HepG2 (cell line): ENCODE results near the gene SEC14L1. TPM values are rescaled to one million over a fixed set of nuclear protein-coding genes. Genes with fewer than 3 reads are reported as not detected.

Experiments
- FUBP1 ChIP-seq: sonication (generic); formaldehyde crosslinking; IDR thresholded peaks from 2 replicates; pipeline ENCODE4 v1.5.1; 2020; ENCODE audit warnings: missing genetic modification reagents, mild to moderate bottlenecking, borderline replicate concordance
- GATAD1 ChIP-seq: IDR thresholded peaks from 2 replicates; pipeline ENCODE4 v1.6.1; 2016; ENCODE audit warnings: missing genetic modification reagents, missing compliant biosample characterization
- HNRNPLL ChIP-seq: fragments of 200-400 bp; formaldehyde crosslinking; IDR thresholded peaks from 2 replicates; pipeline ENCODE4 v1.6.1; 2017; ENCODE audit warnings: mild to moderate bottlenecking, low read depth, low read length; ENCODE audit not compliant: poor library complexity, severe bottlenecking
- IKZF5 ChIP-seq: IDR thresholded peaks from 2 replicates; pipeline ENCODE4 v1.6.1; 2018; ENCODE audit warnings: missing genetic modification reagents, mild to moderate bottlenecking, missing compliant biosample characterization
- MED1 ChIP-seq: sonication (generic); formaldehyde crosslinking; IDR thresholded peaks from 2 replicates; pipeline ENCODE4 v1.4.0; 2020; ENCODE audit warnings: missing genetic modification reagents
- MXD4 ChIP-seq: IDR thresholded peaks from 2 replicates; pipeline ENCODE4 v1.6.1; 2016; ENCODE audit warnings: mild to moderate bottlenecking, missing biosample characterization, missing genetic modification reagents
- POLR2AphosphoS5 ChIP-seq: IDR thresholded peaks from 2 replicates; pipeline ENCODE4 v1.6.1; 2012; ENCODE audit warnings: low read depth, low read length
- RBM39 ChIP-seq: fragments of 200-400 bp; formaldehyde crosslinking; IDR thresholded peaks from one replicate; pipeline ENCODE4 v1.6.1; 2018; ENCODE audit warnings: antibody characterized with exemption, mild to moderate bottlenecking, low read depth, low read length; ENCODE audit not compliant: poor library complexity, severe bottlenecking
- UBTF ChIP-seq: sonication (generic); formaldehyde crosslinking; IDR thresholded peaks from 2 replicates; pipeline ENCODE4 v1.4.0; 2020; ENCODE audit warnings: mild to moderate bottlenecking, missing genetic modification reagents
- ZBTB14 ChIP-seq: sonication (generic); formaldehyde crosslinking; IDR thresholded peaks from 2 replicates; pipeline ENCODE4 v1.4.0; 2020; ENCODE audit warnings: missing genetic modification reagents
- ZEB1 ChIP-seq: IDR thresholded peaks from 2 replicates; pipeline ENCODE4 v1.6.1; 2012; ENCODE audit warnings: mild to moderate bottlenecking, low read depth, inconsistent platforms; ENCODE audit not compliant: insufficient replicate concordance
- ZNF143 ChIP-seq: sonication (generic); formaldehyde crosslinking; IDR thresholded peaks from 2 replicates; pipeline ENCODE4 v1.4.0; 2020; ENCODE audit warnings: missing genetic modification reagents
- ZNF205 ChIP-seq: IDR thresholded peaks from 2 replicates; pipeline ENCODE4 v1.6.1; 2018; ENCODE audit warnings: missing biosample characterization, missing genetic modification reagents
- ZNF256 ChIP-seq: sonication (generic); formaldehyde crosslinking; conservative IDR thresholded peaks from 2 replicates; pipeline ENCODE4 v1.4.0; 2020; ENCODE audit warnings: missing genetic modification reagents
- ZNF747 ChIP-seq: sonication (generic); formaldehyde crosslinking; IDR thresholded peaks from 2 replicates; pipeline ENCODE4 v1.8.1; 2023; ENCODE audit warnings: missing genetic modification reagents, mild to moderate bottlenecking, borderline replicate concordance
- ZNF788 ChIP-seq: sonication (generic); formaldehyde crosslinking; IDR thresholded peaks from 2 replicates; pipeline ENCODE4 v1.5.0; 2020; ENCODE audit warnings: mild to moderate bottlenecking, missing genetic modification reagents, borderline replicate concordance
- polyA plus RNA-seq, 8 experiments: library from polyadenylated mRNA; depleted of rRNA in 3 of 8; stranded (reverse) in 7 of 8; unstranded in 1 of 8; fragments of >200 nt; fragmentation: Illumina TruSeq in 4 of 8; extraction: Trizol in 4 of 8; gene quantifications; 2 replicates each; pipeline versions ENCODE4 v1.2.1 to v1.2.3, GENCODE V29; 2011 to 2016; ENCODE audit warnings: low read depth in 4 of 8, missing spikeins in 1 of 8, mixed read lengths in 1 of 8; ENCODE audit not compliant: insufficient read depth in 1 of 8
- total RNA-seq, 5 experiments: library from RNA; depleted of rRNA; stranded (reverse); fragments of >200 nt; fragmentation: Illumina TruSeq; extraction: Trizol; gene quantifications; 2 replicates each; pipeline ENCODE4 v1.2.3, GENCODE V29; 2016; ENCODE audit warnings: low read depth in 1 of 5
- TF ChIP-seq, protein P1 (sequence below): IDR thresholded peaks from 2 replicates; pipeline ENCODE4 v1.4.0; 2020; ENCODE audit warnings: mild to moderate bottlenecking, missing genetic modification reagents

SEC14L1 gene
- total and polyA plus RNA-seq, 2 of the 13 experiments (the other 11 are each of a cell fraction or from before 2014, with no cell fraction given), result 26.3 to 43.9 TPM

DNA sequence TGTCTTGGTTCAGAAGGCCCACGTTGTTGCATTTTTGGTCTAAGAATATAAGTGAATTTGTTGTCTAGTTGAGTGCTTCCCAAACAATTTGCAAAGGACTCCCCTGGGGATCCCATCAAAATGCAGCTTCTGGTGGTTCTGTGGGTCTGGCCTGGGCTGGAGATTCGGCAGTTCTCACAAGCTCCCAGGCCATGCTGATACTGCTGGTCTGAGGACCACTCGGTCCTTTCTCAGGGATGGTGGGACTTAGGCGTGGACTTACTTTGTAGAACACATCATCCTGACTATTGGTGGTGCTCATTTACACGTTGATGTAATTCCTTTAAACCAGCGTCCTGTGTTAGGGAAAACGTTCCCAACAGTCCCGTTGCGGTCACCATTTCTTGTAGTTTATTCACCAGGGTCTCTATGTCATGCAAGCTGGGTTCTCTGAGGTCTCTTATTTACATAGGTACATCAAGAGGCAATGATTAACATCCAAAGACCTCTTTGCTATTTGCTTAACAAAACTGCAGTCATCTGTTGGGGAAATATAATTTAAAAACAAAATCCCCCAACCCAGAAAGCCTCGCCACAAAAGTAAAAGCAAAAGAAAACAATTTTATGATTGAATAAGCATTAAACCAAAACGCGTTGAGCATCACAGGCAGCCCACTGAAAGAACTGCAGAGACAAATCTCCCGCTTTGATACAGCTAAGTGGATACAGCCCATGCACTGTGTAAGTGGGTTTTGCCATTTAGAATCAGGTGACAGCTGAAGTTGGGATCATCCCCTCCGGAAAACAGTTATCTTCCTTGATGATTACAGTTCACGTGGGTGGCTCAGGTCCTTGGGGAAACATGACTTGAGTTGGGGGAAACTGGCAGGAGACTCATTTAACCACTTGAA lies 39.0 kb upstream of the SEC14L1 start (continued):
- TF ChIP-seq RBM39 (no peak), ZNF205 (CRISPR knock-in tag) (peak; percentile 47; the same call in 1 of the 2 replicates), ZNF143 (CRISPR knock-in tag) (no peak), GATAD1 (no peak), MXD4 (no peak), ZNF747 (no peak), HNRNPLL (no peak), MED1 (no peak), ZNF256 (CRISPR knock-in tag) (no peak), ZNF788 (CRISPR knock-in tag) (no peak; the same call in 1 of the 2 replicates), UBTF (CRISPR knock-in tag) (no peak), ZEB1 (no peak), ZBTB14 (no peak), POLR2AphosphoS5 (peak; percentile 59; the same call in 1 of the 2 replicates), IKZF5 (CRISPR knock-in tag) (no peak; the same call in 1 of the 2 replicates), FUBP1 (CRISPR knock-in tag) (no peak)
- TF ChIP-seq, protein P1, sequence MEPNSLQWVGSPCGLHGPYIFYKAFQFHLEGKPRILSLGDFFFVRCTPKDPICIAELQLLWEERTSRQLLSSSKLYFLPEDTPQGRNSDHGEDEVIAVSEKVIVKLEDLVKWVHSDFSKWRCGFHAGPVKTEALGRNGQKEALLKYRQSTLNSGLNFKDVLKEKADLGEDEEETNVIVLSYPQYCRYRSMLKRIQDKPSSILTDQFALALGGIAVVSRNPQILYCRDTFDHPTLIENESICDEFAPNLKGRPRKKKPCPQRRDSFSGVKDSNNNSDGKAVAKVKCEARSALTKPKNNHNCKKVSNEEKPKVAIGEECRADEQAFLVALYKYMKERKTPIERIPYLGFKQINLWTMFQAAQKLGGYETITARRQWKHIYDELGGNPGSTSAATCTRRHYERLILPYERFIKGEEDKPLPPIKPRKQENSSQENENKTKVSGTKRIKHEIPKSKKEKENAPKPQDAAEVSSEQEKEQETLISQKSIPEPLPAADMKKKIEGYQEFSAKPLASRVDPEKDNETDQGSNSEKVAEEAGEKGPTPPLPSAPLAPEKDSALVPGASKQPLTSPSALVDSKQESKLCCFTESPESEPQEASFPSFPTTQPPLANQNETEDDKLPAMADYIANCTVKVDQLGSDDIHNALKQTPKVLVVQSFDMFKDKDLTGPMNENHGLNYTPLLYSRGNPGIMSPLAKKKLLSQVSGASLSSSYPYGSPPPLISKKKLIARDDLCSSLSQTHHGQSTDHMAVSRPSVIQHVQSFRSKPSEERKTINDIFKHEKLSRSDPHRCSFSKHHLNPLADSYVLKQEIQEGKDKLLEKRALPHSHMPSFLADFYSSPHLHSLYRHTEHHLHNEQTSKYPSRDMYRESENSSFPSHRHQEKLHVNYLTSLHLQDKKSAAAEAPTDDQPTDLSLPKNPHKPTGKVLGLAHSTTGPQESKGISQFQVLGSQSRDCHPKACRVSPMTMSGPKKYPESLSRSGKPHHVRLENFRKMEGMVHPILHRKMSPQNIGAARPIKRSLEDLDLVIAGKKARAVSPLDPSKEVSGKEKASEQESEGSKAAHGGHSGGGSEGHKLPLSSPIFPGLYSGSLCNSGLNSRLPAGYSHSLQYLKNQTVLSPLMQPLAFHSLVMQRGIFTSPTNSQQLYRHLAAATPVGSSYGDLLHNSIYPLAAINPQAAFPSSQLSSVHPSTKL (CRISPR knock-in tag), result peak; percentile 77
